Measurements from ENCODE around the gene CGNL1.

Gene CGNL1

GRCh38 chr15:57571725-57572124 lies 195.4 kb downstream of the CGNL1 start:
- no peak for DNase-seq (ENCODE audit: low read depth)

DNA sequence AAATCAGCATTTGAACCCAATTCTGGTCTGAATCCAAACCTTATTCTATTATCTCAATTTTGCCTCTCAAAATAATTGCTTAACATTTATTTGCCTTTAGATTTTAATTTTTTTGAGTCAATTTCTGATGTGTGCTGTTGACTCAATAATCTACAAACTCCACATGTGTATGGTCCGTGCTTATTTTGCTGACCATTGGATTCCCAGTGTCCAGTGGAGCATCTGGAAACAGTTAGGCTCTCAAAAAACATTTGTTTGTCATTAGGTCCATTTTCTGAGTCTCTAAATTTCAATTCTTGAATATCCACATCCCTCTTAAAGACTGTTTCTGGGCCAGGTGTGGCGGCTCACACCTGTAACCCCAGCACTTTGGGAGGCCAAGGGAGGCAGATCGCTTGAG lies 196.2 kb downstream of the CGNL1 start:
- peak; percentile 23 for DNase-seq (ENCODE audit: low read depth)

DNA sequence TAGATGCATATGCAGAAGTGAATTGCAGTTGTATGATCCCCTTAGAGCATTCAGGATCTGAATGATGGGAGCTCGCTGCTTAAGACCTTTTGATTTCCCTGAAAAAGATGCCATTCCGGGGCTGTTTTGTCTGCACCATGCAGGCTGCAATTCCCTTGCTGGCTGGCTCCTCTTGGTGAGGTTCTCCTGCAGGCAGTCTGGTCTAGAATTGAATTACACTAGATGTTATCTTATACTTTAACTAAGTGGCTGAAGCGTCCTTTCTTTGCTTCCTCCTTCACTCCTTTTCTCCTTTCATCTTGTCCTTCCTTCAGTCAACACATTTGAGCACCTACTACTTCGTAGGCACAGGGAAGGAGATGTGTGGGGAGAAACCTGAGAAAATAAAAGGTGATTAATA lies 196.8 kb downstream of the CGNL1 start:
- no peak for DNase-seq (ENCODE audit: low read depth)

- DNase-seq (ENCODE audit: low read depth), result no peak
Observed at GRCh38 chr15:57575363-57575762, 199.1 kb downstream of the CGNL1 start.

GRCh38 chr15:57578288-57578900 lies 202.1 kb downstream of the CGNL1 start:
- DNase-seq (ENCODE audit: low read depth), result no peak

DNA sequence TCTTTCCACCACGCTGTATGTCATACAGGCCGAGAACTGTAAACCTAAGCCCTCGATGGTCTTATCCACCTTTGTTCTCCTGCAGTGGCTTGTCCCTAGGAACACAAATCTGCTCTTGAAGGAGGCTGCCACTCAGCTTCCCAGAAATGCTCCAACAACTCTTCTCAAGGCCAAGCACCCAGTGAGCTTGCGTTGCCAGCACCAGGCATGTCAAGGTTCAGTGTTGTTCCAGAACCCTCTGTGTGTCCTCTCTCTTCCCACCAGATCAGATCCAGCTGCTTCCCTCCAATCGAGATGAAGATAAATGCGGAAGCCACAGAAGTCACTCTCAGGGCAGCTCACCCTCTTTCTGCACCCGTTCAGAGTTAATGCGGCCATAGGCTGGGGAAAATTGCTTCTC lies 204.1 kb downstream of the CGNL1 start:
- DNase-seq (ENCODE audit: low read depth), result no peak

DNA sequence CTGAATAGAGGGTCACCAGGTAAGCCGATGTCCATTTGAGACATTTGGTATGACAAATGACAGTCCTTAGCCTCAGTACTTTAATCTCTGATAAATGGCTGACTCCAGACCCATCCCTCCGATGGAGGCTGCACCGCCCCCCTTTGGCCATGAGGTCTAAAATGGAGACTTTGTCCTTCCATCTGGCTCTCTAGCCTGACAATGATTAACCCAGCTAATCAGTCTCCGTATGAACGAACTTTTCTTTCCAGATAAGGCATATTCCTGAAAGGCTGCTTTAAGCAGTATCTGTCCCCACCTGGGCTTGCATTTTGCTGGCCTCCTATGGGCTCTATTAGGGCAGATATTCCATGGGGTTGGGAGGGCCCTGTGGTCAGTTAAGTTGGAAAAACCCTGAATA lies 204.6 kb downstream of the CGNL1 start:
- no peak for DNase-seq (ENCODE audit: low read depth)

GRCh38 chr15:57582090-57582489 lies 205.8 kb downstream of the CGNL1 start:
- DNase-seq (ENCODE audit: low read depth), result no peak

- no peak for DNase-seq (ENCODE audit: low read depth)
Observed at GRCh38 chr15:57583282-57583681, 207.0 kb downstream of the CGNL1 start.

GRCh38 chr15:57583720-57584119 lies 207.4 kb downstream of the CGNL1 start:
- no peak for DNase-seq (ENCODE audit: low read depth)

- no peak for DNase-seq (ENCODE audit: low read depth)
Observed at GRCh38 chr15:57586661-57587424, 210.5 kb downstream of the CGNL1 start.

DNA sequence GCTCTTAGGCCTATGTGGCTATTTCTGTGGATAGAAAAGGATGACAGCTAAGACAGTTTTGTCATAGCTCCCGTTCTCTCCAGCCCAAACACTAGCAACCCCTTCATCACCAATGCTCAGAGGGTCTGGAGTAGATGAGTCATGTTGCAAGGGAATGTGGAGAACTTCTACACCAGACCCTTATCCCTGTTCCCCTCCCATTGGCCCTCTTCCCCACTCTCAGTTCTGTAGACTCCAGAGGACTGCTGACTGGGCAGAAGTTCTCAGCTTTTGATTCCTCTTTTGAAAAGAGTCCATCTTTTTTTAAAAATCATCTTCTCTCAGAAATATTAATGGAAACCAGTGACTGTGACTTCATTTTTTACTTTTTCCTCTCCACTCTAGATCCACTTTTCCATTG lies 213.0 kb downstream of the CGNL1 start:
- DNase-seq (ENCODE audit: low read depth), result no peak

- DNase-seq (ENCODE audit: low read depth), result no peak
Observed at GRCh38 chr15:57589754-57590153, 213.4 kb downstream of the CGNL1 start.

GRCh38 chr15:57591237-57591821 lies 215.0 kb downstream of the CGNL1 start:
- DNase-seq (ENCODE audit: low read depth), result no peak

GRCh38 chr15:57591822-57592367 lies 215.6 kb downstream of the CGNL1 start, which contains the start of gene MYZAP:
TSS of gene MYZAP (plus strand) at chr15:57591904. CDS start at chr15:57592035, 131 bp downstream.
- DNase-seq (ENCODE audit: low read depth), result no peak

DNA sequence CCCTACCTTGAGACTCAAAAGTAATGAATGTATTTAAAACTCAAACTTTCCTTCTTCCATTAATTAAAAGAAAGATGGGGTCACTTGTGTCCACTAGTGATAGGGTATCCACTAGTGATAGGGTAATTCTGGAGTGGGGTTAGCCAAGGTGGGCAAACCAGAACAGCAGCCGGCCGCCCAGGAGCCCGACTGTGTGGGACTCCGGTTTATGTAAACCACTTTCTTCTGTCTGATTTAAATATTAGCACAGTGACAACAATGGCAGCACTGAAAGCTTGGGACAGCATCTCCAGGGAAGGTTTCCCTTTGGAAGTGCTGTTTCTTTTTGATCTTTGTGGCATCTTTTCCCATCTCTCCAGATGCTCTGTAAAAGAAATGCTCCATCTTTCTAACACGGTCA lies 216.1 kb downstream of the CGNL1 start:
- no peak for DNase-seq (ENCODE audit: low read depth)

DNA sequence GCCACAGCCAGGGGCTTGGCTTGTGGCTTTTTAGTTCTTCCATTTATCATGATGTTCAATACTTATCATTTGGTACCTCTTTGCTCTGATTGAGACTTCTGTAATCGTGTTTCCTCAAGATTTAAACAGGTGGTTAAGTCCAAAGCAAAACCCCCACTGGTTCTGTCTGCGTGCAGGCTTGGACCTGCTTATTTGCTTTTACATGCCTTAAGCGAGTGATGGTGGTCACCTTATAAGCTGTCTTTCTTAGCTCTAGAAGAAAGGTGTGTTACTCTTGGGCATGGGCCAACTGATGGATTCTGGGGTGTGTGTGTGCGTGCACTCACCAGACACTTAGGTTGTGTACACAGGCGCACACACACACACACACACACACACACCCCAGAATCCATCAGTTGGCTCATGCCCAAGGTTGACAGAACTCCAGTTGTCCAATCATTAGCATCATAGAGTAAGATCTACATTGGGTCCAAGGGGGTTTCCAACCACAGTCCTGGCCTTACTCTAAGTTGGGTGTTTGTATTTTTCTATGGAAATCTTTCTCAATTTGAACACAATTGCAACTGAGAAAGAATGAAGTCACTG lies 216.6 kb downstream of the CGNL1 start:
- DNase-seq (ENCODE audit: low read depth), result no peak

DNA sequence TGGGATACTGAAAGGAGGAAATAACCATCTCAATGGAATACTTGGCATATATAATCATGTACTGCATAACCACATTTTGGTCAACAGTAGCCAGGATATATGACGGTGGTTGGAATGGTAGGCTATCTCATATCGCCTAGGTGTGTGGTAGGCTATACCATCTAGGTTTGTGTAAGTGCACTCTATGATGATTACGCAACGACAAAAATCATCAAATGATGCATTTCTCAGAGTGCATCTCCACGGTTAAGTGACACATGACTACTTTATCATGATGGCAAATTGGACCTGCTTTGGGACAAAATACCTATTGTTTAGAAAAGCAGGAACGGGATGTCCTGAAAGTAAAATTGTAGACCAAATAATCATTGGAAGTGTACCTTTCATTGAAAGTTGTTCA lies 218.2 kb downstream of the CGNL1 start:
- no peak for DNase-seq (ENCODE audit: low read depth)

GRCh38 chr15:57595011-57595866 lies 218.9 kb downstream of the CGNL1 start:
- DNase-seq (ENCODE audit: low read depth), result no peak

DNA sequence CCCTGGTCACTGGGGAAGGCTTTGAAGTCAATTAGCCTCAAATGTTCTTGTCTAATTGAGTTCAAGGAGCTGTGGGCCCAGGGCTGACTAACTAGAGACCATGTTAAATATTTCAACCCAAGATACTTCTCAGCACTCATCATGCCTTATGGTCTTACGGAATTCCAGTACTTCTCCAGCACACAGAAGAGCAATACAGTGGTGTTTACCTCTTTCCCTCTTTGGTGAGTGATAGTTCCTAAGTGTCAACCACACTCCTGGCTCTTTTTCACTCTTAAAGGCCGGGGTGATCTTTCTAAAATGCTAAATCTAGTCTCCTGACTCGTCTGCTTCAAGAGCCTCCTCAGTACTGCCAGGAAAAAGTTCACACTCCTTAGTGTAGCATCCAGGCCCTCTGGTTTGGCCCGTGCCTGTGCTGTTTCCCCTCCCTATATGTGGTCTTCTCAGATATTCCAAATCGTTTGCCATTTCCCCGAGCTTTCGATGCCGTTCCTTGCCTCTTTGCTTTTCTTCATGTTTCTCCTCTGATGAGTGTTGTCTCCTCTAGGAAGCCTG lies 220.1 kb downstream of the CGNL1 start:
- DNase-seq (ENCODE audit: low read depth), result no peak

DNA sequence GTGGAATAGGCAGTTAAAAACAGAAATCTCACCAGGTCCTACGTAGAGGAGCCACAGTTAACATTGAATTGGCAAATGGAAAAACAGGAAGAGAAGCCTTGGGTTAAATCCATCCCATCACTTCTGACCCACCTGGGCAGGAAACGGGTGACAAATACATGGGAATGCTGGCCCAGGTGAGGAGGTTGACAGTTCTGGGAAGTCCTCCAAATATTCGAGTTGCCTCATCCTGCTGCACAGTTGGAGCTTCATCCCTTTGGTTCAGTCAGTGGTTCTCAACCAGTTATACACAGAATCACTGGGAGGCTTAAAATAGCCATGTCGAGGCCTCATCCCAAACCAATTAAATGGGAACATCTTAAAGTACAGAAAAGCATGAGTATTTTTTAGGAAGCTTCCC lies 220.7 kb downstream of the CGNL1 start:
- no peak for DNase-seq (ENCODE audit: low read depth)
